Measurements from ENCODE around the gene MGAT1.

GRCh38 chr5:180790524-180790923, 12.1 kb downstream of the MGAT1 start:
- TF ChIP-seq MAFK (IDR thresholded peaks at IDR 0.05; ENCODE audit: partially characterized antibody) (no peak), EP300 (IDR thresholded peaks at IDR 0.05) (no peak), MAX (IDR thresholded peaks at IDR 0.05) (no peak), CTCF (IDR thresholded peaks at IDR 0.05) (no peak), REST (IDR thresholded peaks at IDR 0.05) (no peak), BHLHE40 (IDR thresholded peaks at IDR 0.05; ENCODE audit: low read depth, low read length) (no peak), MAZ (IDR thresholded peaks at IDR 0.05; ENCODE audit: borderline replicate concordance, low read depth, low read length) (no peak), POLR2A (IDR thresholded peaks at IDR 0.05; ENCODE audit: low read length) (no peak), RAD21 (conservative IDR thresholded peaks at IDR 0.05 in 1 of 2, IDR thresholded peaks at IDR 0.05 in 1 of 2) (no peak), ZNF302 (CRISPR knock-in tag; IDR thresholded peaks at IDR 0.05) (no peak), RNF2 (IDR thresholded peaks at IDR 0.05; ENCODE audit: borderline replicate concordance, low read depth) (no peak)

All from A549 (cell line).